ENCODE data around the gene SLC35F3.

DNA sequence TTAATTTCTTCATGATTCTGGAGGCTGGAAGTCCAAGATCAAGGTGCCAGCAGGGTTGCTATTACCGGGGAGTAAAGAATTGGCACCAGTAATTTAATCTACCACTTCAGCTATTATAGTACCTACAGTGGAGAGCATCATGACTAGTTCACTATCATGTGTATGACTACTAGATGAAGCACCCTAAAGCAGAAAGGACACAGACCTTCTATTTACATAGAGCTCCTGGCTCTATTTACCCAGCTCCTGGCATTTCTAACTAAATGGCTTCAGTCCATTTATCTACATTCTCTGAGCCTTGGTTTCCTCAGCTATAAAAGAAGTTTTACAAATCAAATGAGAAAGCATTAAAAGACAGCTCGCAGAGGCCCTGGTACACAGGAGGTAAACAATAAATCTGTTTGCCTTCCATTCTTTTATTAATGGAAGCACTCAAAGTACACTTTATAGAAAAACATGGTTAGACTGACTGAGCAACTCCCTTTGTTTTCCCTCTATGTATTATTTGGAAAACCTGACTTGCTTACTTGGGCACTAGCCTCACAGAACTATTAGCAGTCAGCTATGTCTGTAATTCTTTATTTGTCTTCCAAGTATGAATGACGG lies 203.0 kb downstream of the SLC35F3 start:
- TF ChIP-seq ZNF644 (tag; IDR thresholded peaks at IDR 0.05; ENCODE audit: low read depth) (no peak), RAD21 (CRISPR knock-in tag; conservative IDR thresholded peaks at IDR 0.05 in 1 of 2, IDR thresholded peaks at IDR 0.05 in 1 of 2) (no peak)

All from K562 (cell line).